Measurements from ENCODE around the gene ITPKC.

- TF ChIP-seq, protein P1, sequence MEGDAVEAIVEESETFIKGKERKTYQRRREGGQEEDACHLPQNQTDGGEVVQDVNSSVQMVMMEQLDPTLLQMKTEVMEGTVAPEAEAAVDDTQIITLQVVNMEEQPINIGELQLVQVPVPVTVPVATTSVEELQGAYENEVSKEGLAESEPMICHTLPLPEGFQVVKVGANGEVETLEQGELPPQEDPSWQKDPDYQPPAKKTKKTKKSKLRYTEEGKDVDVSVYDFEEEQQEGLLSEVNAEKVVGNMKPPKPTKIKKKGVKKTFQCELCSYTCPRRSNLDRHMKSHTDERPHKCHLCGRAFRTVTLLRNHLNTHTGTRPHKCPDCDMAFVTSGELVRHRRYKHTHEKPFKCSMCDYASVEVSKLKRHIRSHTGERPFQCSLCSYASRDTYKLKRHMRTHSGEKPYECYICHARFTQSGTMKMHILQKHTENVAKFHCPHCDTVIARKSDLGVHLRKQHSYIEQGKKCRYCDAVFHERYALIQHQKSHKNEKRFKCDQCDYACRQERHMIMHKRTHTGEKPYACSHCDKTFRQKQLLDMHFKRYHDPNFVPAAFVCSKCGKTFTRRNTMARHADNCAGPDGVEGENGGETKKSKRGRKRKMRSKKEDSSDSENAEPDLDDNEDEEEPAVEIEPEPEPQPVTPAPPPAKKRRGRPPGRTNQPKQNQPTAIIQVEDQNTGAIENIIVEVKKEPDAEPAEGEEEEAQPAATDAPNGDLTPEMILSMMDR (IDR thresholded peaks at IDR 0.05; ENCODE audit: insufficient read depth, low read depth, low read length) = no peak
- TF ChIP-seq EZH2 (IDR thresholded peaks at IDR 0.05; ENCODE audit: insufficient read depth, low read length) = no peak
Observed at GRCh38 chr19:40674291-40674690, 42.6 kb upstream of the ITPKC start.

Measured in astrocyte (in vitro differentiated cells and primary cell).